ENCODE data around the gene CD247.
A peak's percentile ranks its signal among the peaks of the same experiment; 100 is the strongest.

CD247 gene

GRCh38 chr1:167413328-167413727 lies 105.0 kb downstream of the CD247 start:
- no peak for DNase-seq (ENCODE audit: low read depth in 2 of 2)

DNA sequence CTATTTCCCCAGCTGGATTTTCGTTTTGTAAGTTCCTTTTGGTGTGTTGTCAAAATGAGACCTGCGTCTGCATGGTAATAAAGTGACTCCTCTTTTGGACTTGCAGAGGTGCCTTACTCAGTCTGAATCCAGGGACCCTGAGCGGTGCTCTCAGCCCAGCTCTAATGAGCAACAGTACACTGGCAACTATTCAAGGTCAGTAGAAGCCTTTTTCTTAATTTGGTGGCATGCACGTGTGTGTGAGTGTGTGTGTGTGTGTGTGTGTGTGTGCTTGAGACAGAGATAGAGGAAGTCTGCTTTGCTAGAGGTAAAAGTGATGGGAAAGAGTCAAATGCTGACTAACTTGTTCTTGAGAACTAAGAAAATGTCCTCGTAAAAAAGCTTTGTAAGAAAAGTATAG lies 105.4 kb downstream of the CD247 start:
- no peak for DNase-seq (ENCODE audit: low read depth in 2 of 2)

DNA sequence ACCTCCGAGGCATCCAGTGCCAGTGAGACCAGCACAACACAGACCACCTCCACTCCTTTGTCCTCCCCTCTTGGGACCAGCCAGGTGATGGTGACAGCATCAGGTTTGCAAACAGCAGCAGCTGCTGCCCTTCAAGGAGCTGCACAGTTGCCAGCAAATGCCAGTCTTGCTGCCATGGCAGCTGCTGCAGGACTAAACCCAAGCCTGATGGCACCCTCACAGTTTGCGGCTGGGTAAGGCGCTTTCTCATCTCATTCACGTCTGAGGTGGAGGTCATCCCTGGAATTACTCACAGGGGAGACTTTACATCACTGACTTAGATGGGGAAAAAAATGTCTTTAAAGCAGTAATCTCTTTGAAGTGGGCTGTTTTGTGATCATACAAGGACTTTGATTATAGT lies 106.3 kb downstream of the CD247 start:
- DNase-seq (ENCODE audit: low read depth in 2 of 2) = no peak

- no peak for DNase-seq (ENCODE audit: low read depth in 2 of 2)
Measured at GRCh38 chr1:167409183-167409582, 109.1 kb downstream of the CD247 start.

GRCh38 chr1:167408355-167408754 lies 110.0 kb downstream of the CD247 start:
- no peak for DNase-seq (ENCODE audit: low read depth in 2 of 2)

DNA sequence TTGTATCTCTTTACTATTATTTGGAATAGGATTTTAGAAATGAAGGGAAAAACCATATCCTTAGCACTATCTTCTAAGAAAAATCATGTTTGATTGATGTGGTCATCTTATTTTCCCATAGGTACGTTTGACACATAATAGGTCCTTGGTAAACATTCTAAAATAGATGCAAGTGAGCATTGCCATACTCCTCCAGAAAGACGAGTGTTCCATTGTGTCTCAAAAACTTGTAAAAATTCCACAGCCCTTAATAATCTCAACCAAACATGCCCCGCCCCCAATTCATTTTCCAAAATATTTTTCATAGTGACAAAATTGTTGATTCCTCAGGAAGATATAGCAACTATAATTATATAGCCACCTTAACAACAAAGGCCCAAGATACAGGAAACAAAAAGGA lies 113.4 kb downstream of the CD247 start:
- DNase-seq (ENCODE audit: low read depth in 2 of 2) = no peak

DNA sequence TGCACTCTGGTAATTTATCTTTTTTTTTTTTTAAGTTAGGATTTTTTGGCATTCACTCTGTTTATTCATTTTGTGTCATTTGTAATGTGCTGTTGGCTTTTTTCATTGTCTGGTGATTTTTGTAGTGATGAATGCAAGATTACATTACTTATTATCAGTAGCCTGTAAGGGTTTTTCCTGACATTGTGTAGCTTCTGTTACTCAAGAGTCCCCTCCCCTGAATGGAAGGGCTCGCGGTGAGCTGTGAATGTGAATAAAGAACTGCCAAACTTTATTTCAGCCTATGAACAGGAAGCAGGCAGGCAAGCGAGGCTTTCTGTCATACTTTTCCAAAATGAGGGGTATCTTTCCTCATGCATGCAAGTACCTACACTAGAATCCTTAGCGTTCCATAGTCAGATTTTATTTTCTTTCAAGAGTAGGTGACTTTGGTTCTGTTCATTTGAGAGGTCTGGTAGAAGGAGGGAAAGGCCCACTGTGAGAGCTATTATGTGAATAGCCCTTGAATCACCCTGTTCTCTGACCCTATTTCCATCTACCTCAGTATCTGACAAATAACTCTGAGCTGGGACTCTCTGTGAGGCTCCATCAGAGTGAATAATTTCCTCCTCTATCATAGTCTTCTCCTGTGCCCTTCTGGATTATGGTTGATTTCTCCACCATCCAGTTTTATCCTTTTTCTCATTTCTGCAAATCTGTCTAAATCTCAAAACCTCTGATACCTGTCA lies 114.0 kb downstream of the CD247 start:
- DNase-seq (ENCODE audit: low read depth in 2 of 2) = no peak

DNA sequence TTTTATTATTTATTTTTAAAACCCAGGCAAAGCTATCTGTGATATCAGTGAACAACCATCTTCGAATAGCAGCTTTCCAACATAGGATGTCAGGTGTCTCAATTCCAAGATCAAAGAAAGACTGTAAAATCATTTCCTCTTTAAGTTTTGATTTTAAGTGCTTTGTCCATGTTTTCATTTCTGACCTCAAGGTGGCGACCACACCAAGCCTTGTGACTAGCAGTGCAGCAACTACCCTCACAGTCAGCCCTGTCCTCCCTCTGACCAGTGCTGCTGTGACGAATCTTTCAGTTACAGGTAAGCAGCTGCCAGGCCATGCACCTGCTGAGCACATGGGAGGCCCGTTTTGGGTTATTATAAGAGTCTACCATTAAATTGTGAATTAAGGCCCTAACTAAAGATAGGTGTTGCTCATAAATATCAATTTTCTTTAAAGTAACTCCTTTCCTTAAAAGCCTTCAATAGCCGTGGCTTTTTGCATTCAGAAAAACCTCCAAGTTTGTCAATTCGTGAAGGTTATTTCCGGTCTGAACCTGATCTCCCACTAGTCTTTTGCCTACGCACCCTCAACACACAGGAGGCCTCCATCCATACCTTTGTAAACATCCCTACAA lies 117.0 kb downstream of the CD247 start:
- DNase-seq (ENCODE audit: low read depth in 2 of 2) = peak; percentile 8 to 25

DNA sequence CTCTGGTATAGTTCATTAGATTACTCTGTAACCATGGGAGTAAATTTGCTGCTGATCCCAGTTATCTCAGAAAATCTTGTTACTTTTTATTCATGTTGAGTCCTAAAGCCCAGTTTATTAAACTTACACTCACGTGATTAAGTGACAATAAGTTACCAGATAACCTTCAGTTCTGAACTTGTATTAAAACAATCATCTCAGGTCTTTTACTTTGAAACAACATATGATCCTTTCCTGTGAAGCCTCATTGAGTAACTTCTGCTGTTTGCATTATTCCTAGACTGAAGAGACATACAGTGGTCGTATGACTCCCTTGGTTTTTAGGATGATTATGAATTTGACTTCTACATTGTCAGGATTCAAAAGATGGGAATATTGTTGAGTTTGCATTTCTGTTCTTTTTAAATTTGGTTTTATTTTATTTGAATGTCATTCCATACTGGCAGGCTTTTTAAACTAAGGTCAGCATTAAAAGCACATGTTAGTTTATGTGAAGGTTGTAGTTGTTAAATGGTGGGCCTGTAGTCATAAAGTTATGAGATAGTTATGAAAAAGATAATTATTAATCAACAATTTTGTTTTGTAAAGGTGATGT lies 117.9 kb downstream of the CD247 start:
- DNase-seq (ENCODE audit: low read depth in 2 of 2) = no peak

- DNase-seq (ENCODE audit: low read depth in 2 of 2) = no peak
Measured at GRCh38 chr1:167392200-167392696, 126.1 kb downstream of the CD247 start.

DNA sequence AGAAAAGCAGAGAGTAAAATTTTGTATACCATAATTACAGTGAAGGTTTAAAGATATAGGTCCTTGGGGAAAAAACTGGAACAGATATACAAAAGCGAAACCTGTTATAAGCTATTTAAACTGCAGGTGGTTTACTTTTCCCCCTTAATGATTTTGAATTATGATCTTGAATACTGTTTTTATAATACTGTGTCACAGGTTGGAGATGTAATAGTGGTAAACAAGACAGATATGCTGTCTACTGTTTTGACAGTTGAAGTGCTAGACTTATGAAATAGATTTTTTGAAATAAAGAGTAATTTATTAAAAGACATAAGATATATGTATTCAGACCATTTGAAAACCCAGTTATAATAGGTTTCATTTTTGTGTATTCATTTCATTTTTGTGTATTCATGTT lies 129.4 kb downstream of the CD247 start:
- no peak for DNase-seq (ENCODE audit: low read depth in 2 of 2)

- DNase-seq (ENCODE audit: low read depth in 2 of 2) = no peak
Measured at GRCh38 chr1:167387251-167387910, 130.9 kb downstream of the CD247 start.
